HL-60/S4 (cell line): ENCODE data around the gene MC1R.

Experiments
- in situ Hi-C: fragments of 300-500 bp; cut with MboI; formaldehyde crosslinking; loops from 2 replicates; pipeline ENCODE4 v1.14.3; 2022; ENCODE audit warnings: low sequenced_read_pairs

The MC1R gene

GRCh38 chr16:89895482-89896250 is 23.0 kb upstream of the MC1R start:
- in situ Hi-C loops: no loop called here

DNA sequence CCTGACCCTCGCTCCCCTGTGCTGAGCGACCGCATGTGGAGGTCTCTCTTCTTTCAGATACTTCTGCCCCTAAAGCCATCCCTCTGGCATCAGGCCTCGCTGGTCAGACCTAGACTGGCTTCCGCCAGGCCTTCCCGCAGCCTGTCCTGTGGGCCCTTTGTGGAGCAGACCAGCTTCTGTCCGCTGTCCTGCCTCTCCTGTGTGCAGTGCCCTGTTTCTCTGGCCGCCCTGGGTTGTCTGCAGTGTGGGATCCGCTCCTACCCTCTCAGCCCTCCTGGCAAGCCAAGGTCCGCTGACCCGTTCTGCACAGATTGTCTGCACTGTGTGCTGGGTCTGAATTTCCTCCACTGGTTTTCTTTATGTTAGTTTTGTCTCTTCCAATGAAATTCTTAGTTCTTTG is 21.5 kb upstream of the MC1R start:
- in situ Hi-C loops: no loop called here

GRCh38 chr16:89898201-89898967 is 20.3 kb upstream of the MC1R start:
- in situ Hi-C loops: no loop called here

- in situ Hi-C loops: no loop called here
Observed at GRCh38 chr16:89899879-89900481, 18.7 kb upstream of the MC1R start.

GRCh38 chr16:89900885-89901284 is 17.8 kb upstream of the MC1R start:
- in situ Hi-C loops: no loop called here

GRCh38 chr16:89902980-89903379 is 15.7 kb upstream of the MC1R start:
- in situ Hi-C loops: no loop called here

- in situ Hi-C loops: no loop called here
Observed at GRCh38 chr16:89903908-89904515, 14.7 kb upstream of the MC1R start.

- in situ Hi-C loops: no loop called here
Observed at GRCh38 chr16:89904606-89905510, 13.8 kb upstream of the MC1R start.

- in situ Hi-C loops: no loop called here
Observed at GRCh38 chr16:89905511-89906139, 13.0 kb upstream of the MC1R start.

DNA sequence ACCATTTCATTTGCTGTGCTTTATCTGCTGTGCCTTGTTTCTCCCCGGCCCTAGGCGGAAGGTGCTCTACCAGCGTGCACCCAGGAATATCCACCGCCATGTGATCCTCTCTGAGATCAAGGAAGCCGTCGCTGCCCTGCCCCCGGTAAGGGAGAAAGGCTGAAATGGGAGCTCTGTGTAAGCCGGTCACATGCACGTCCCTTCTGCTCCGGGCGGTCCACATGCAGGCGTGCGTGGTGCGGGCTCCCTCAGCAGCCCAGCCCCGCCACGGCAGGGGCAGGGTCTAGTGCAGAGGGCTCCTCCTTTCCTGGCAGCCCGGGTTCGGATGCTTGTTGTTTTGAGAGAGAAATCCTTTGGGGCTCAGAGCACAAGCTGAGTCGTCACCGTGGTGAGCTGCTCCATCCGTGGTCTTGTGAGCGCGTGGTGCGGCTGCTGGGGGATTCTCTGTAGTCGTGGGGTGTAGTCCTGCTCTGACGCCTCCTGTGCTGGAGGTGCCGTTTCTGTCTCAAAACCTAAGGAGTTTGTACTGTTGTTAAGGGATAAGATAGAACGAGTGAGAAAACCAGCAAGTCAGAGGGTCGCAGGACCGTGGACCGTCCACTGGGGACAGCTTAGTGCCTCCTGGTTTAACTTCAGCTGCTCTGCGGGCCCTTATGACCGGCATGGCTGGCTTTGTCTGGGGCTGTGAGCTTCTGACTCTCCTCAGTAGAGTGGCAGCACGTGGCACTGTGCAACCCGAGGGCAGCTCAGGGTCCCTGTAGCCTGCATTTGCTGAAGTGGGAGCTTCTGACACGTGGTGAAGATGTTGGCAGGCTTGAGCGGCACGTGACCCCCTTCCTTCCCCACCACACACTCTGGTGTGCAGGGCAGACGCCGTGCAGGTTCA is 12.3 kb upstream of the MC1R start:
- in situ Hi-C loops: no loop called here

- in situ Hi-C loops: no loop called here
Observed at GRCh38 chr16:89907055-89907814, 11.4 kb upstream of the MC1R start.

DNA sequence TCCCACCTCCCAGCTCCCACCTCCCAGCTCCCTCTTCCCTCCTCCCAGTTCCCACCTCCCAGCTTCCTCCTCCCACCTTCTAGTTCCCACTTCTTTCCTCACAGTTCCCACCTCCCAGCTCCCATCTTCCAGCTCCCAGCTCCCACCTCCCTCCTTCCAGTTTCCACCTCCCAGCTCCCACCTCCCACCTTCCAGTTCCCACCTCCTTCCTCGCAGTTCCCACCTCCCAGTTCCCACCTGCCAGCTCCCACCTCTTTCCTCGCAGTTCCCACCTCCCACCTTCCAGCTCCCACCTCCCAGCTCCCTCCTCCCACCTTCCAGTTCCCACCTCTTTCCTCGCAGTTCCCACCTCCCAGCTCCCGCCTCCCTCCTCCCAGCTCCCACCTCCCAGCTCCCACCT is 10.4 kb upstream of the MC1R start:
- in situ Hi-C loops: no loop called here

DNA sequence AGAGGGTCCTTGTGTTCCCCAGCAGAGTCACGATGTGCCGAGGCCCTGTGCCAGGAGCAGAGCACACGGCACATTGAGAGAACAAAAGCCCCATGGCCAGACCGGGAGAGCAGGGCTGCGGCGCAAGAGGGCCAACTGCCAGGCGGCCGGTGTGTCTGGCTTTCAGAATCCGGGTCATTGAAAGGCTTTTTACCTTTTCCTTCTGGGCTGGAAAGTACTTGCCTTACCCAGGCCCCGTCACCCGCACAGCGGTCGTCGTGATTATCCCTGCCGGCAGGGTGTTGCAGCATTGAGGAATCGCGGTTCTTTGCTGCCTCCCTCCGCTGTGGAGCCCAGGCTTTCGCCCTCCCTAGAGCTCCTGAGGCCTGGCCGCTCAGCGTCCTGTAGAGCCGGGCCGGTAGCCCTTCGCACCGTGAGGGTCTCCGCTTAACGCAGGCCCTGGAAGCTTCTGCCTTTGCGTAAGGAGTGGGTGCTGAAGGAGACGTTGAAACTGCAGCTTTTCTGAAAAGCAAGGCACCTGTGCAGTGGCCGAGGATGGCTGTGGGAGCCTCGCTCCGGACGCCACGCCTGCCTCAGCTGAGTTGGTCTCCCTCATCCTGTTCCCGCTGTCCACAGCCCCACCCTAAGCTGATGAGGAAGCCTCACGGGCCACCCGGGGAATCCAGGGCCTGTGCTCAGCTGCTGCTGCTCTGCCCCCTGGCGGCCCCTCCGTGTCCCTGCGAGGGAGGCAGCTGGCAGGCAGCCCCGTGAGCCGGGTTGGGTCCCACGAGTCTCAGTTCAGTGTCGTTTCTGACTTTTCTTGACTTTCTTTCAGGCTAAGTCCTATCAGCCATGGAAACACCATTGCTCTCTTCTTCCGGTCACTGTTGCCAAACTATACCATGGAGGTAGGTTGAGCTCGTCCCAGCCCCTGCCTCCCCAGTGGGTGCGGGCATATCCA is 8.6 kb upstream of the MC1R start:
- in situ Hi-C loops: no loop called here

DNA sequence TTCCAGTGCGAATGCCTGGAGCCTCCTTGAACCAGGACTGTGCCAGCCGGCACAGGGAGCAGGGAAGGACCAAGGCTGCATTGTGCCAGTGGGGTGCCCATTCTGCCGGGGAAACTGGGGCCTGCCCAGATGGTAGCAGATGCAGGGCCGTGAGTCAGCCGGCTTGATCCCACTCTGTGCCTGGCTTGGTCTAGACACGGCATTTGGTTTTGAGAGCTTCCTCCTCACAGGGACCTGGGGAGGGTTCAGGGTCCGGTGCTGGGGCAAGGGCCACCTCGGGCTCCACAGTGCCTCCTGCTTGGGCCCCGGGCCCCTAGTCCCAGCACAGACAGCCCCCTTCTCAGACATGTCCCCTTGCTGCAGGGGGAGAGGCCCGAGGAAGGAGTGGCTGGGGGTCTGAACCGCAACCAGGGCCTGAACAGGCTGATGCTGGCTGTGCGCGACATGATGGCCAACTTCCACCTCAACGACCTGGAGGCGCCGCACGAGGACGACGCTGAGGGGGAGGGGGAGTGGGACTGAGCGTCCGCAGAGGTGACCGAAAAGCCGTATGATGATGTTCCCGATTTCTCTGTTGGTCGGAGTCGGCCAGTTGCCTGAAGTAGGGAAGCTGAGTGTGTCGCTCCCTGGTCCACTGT is 7.8 kb upstream of the MC1R start:
- in situ Hi-C loops: no loop called here

GRCh38 chr16:89911375-89911774 is 7.3 kb upstream of the MC1R start:
- in situ Hi-C loops: no loop called here

DNA sequence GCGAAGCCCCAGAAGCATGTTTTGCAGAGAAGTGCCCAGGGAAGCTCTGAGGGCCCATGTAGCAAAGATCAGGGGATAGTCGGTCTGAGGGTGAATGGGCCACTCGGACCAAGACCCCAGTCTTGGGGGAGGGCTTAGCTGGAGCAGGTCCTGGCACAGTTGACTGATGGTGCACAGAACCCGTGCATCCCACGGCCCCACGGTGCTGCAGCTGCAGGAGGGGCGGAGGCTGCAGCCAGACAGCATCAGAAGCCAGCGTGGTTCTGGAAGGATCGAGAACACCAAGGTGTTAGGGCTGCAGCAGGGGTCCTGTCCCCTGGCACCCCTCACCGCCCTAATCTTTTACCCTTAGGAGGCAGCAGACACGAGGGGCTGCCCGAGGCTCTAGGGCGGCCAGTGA is 6.5 kb upstream of the MC1R start:
- in situ Hi-C loops: no loop called here

DNA sequence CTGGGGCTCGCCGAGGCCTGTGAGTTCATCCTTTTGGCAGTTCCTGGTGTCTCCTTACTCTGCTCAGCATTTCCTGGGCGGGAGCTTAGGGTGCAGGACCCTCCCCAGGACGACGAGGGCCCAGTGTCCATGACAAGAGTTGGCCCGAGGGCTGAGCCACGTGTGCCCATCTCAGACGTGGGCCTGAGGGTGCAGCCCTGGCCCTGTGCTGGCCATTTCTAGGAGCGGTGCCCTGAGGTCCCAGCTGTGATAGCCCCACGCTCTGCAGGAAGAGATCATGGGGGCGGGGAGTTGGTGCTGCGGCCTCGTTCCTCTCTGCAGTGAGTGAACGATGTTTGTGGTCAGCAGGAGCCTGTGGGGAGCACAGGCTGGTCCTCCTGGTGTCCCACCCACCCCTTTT is 6.0 kb upstream of the MC1R start:
- in situ Hi-C loops: no loop called here
